Stimulated activated CD8-positive, alpha-beta memory T cell treated with anti-CD3 and anti-CD28 coated beads, Interleukin-15, amount 100 ng/mL, for 24 hours (primary cell): ENCODE results near the gene THAP7.
"Not testable (repeated sequence)": the region's sequence is repeated elsewhere in the genome, so short reads cannot be mapped to it uniquely, and the experiment has no call there.

Experiments
- DNase-seq: peaks from one replicate; pipeline ENCODE4 v3.0.0-alpha.2; 2020; ENCODE audit warnings: low read depth

THAP7 gene

DNA sequence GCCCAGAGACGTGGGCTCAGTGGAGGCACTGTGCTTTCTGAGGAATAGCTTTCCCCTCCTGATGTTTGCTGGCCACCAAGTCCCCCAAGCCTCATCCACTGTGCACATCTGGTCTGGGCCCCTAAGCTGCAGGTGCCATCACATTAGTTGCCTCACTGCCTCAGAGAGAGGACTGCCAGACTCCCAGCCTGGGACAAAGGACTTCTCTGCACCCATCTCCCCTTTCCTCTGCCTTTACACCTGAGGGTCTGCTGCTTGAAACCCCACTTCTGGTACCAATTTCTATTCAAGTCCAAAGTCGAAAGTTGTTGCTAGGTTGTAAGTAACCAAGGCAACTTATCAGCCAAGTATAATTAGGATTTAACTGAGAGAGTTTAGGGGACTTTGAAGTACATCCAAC is 23.5 kb downstream of the THAP7 start:
- DNase-seq, result no peak

DNA sequence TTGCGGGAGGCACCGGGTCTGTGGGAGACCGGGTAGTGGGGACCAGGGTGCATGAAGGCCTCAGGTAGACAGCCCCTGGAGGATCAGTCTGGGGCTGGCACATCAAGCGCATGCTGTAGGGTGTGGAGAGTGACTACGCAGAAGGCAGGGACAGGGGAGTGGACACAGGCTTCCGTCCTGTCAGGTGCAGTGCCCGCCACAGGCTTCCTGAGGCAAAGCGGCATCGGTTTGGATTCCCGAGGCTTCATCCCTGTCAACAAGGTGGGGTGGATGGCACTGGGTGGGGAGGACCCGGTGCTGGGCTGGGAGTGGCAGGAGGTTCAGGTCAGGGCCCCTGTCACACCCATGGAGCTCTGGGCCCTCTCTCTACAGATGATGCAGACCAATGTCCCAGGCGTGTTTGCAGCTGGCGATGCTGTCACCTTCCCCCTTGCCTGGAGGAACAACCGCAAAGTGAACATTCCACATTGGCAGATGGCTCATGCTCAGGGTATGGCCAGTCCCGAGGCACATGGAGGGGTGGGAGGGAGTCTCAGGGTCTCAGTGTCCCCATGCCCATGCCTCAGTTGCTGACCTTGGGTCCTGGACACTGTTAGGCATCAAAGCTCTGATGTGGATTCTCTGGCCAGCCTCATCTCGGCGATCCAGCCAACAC is 24.3 kb downstream of the THAP7 start:
- no peak for DNase-seq

- DNase-seq, result no peak
Observed at GRCh38 chr22:20977019-20977418, 24.9 kb downstream of the THAP7 start.

DNA sequence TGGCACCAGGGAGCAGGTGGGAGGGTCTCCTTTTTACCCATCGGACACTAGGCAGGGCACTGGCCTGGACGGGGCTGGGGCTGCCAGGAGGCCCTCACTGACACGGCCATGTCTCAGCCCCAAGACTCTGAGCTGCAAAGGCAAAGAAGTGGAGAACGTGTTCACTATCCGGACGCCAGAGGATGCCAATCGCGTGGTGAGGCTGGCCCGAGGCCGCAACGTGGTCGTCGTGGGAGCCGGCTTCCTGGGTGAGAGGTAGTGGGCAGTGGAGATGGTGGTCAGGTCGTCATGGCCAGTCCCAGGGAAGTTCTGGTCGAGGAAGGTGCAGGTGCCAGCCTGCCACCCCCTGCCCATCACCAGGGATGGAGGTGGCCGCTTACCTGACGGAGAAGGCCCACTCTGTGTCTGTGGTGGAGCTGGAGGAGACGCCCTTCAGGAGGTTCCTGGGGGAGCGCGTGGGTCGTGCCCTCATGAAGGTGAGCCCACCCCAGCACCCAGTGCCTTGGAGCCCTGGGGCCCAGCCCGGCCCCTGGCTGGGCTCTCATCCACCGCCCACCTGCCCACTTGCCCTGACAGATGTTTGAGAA is 25.5 kb downstream of the THAP7 start:
- DNase-seq, result no peak

DNA sequence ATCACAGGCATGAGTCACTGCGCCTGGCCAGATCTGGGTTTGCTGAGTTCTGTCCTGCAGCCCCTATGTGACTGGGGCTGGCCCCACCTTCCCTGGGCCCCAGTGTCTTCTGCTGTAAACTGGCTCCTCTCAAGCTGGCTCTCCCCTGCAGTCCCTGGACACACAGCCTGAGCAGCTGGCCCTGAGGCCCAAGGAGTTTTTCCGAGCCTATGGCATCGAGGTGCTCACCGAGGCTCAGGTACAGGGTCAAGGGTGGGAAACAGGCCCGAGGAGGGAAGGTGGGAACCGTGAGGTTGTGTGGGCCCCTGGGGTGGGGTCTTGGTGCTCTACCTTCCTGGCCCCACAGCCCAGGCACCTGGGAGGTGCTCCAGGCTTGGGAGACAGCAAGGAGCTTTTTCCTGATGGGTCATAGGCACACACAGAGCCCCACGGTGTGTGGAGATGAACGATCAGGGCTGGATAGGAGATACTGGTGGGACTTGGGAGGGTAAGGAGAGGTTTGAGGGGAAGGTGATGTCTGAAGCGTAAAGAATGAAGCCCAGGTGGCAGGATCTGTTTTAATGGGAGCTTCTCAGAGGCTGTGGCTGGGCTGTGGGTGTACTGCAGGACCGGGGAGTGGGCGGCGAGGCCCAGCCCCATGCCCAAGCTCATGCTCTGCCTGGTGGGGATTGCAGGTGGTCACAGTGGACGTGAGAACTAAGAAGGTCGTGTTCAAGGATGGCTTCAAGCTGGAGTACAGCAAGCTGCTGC is 26.2 kb downstream of the THAP7 start:
- no peak for DNase-seq

DNA sequence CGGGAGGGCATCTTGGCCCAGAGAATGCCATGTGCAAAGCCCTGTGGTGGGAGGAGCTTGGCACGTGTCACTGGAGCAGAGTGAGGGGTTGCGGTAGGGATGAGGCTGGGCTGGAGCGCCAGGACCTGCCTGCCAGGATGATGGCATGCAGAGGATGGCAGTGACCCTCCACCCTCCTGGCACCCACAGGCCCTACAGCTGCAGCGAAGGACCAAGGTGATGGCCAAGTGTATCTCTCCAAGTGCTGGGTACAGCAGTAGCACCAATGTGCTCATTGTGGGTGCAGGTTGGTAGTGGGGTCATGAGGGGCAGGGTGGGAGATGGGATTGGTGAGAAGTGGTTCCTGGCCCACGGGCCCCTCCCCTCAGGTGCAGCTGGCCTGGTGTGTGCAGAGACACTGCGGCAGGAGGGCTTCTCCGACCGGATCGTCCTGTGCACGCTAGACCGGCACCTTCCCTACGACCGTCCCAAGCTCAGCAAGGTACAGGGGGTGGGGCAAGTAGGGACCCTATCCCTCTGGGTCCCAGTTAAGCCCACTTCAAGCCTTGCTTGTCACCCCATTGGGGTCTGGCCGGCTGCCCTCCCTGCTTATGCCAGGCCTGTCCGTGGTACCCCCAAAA is 27.5 kb downstream of the THAP7 start:
- DNase-seq, result no peak

GRCh38 chr22:20973634-20974286 is 28.2 kb downstream of the THAP7 start:
- DNase-seq, result no peak

DNA sequence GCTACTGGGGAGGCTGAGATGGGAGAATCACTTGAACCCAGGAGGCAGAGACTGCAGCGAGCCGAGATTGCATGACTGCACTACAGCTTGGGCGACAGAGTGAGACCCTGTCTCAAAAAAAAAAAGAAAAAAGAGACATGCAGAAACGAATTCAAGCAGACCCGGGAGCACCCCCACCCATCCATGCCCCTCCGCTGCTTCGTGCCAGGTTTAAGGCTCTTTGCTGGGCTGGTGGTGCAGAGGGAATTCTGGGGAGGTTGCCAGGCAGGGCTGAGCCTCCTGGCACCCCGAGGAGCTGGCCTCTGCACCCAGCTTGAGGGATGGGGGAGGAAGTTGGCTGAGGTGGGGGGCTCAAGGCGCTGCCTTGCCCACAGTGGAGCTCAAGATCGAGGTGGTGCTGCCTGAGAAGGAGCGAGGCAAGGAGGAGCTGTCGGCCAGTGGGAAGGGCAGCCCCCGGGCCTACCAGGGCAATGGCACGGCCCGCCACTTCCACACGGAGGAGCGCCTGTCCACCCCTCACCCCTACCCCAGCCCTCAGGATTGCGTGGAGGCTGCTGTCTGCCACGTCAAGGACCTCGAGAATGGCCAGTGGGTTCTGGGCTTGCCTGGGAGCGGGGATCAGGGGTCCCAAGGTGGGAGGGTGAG is 28.9 kb downstream of the THAP7 start:
- DNase-seq, result no peak

GRCh38 chr22:20972014-20972694 is 29.8 kb downstream of the THAP7 start:
- not testable (repeated sequence) for DNase-seq

DNA sequence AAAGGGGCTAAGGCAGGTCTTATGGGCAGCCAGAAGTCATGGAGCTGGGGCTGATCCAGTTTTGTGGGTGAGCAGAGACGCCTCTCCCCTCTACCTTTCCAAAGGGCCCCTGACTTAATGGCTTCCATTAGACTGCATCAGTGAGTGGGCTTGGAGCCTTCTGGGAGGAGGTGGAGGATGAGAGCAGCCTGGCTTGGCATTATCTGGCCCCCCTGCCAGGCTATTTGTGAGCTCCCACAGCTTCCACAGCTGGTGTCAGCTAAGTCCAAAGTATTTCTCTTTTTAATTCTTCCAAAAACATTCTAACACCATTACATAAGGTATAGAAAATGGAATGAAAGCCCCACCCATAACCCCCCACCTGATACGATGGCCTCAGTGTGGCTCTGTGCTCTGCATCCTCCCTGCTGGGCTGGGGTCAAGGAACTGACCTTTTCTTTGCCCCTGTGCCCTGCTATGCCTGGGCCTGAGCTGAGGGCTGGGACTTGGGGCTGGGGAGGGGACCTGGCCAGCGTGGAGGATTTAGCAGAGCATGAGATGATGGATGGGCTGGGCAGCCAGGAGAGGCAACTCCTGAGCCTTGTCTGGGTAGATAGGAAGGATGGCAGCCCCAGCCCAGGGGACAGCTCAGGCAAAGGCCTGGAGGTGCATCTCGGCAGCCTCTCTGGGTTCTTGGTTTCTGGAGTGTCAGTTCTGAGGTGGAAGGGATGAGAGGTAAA is 30.8 kb downstream of the THAP7 start:
- DNase-seq, result no peak

DNA sequence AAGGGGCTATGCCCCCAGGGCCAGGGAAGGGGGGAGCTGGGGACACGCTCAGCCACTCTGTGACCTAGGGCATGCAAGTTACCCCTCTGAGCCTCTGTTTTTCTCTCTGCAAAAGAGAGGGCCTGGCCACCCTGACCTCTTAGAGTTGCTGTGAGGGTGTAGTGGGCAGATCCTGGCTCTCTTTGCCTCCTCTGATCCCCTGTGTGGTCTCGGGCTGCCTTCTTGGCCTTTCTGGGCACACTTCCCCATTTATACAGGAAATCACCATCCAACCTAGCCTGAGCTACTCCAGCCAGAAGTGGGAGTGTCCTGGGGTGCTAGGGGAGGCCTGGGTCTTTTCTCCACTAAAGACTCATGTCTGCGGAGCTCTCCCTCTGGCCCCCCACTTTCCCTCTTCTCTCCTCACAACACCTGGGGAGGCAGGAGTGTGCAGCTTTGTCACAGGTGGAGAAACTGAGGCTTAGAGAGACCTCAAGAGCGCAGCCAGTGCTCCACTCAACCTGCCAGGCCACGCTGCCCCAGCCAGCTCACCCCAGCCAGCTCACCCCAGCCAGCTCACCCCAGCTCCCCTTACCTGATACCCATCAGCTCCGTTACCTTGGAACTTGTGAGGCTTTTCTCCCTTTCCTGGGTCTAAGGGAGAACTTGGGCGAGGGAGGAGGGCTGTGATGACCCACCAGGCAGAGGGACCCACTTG is 33.5 kb downstream of the THAP7 start:
- no peak for DNase-seq

DNA sequence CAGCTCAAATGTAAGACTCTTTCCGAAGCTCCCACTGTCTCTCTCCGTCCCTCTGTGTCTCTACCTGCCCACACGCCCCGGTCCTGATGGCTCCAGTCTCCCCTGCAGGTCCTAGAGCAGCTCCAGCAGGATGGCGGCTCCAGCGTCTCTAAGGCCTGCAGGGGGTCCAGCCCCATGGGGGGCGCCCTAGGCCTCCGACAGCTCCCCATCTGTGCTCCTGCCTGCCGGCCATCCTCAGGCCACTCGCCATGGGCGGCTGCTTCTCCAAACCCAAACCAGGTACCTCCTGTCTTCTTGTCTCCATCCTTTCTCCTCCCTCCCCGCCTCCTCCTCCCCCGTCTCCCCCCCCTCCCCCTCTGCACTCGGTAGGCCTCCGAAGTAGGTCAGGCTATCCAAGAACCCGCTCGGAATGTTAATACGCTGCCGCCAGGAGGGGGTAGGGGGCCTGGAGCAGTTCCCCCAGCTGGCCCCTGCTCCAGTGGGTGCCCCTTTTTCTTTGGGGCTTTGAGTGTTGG is 34.2 kb downstream of the THAP7 start:
- DNase-seq, result no peak

GRCh38 chr22:20966883-20967696 is 34.8 kb downstream of the THAP7 start, which contains the start of gene AIFM3:
AIFM3 (plus strand) TSS chr22:20967255; CDS start chr22:20967945, 690 bp downstream.
- DNase-seq, result no peak

DNA sequence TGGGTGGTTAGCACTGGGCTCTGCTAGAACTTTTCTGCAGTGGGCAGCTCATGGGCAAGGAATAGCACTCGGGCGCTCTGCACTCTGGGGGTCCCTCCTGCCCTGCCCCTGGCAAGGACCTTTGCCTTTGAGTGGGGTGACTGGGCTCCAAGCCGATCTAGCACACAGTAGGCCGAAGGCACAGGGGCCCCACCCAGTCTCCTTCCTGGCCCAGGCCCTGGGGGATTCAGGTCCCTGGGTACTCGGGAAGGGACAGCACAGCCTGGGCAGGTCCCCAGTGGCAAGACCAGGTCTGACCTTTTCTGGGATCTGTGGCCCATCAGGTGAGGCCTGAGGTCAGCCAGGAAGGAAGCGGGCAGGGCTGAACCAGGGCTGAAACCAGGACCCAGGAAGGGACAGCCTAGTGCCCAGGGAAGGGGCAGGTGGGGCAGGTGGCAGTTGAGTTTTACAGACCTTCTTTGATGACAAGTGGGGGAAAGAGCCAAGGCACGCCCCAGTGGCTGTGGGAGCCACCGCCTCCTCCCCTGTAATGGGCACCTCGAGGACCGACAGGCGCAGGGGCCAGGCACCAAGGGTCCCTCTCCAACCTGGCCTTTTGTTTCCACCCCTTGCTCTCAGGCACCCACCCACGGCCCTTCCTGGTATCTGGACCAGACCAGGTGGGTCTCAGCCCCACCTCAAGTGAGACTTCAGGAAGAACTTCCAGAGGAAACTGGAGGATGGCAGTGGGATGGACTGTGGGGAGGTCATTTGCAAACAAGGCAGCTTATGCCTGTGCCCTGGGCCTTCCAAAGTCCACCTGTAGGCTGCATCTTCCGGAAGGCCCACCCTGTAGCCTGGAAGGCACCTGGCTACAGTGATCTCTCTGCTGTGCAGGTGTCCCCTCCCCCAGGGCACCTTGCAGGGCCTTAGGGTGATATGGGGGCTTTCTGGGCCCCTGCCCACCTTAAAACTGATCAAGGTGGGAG is 35.7 kb downstream of the THAP7 start:
- DNase-seq, result no peak

DNA sequence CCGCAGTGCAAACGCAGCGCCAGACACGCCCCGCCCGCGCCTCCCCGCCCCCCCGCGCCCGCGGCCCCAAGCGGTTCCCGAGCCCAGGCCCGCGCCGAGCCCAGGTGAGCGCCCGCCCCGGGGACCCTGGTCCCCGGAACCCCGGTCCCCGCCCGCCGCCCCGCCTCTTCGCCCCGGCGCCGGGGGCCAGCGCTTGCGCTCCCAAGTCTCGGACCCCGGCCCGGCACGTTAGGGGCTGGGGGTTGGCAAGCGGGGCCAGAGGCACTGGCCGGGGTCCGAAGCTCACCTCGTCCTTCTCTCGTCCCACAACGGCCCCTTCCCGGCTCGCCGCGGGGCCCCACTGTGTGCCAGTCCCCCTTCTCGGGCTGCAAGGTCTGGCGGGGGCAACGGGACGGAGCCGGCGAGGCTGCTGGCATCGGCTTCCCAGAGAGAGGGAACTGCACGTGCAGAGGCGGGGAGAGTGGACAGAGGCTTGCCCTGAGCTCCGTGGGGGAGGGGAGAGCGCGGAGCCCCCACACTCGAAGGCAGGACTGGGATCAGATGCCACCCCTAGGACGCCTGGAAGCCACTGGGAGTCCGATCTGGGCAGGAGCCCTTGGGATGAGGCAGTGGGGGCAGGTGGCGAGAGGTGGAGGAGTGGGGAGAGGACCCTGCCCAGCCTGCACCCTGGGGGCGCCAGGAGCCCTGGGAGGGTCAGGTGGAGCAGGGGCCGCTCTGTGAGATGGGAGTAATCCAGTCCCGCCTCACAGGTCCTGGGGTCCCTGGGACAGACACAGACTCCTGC is 36.6 kb downstream of the THAP7 start:
- no peak for DNase-seq

DNA sequence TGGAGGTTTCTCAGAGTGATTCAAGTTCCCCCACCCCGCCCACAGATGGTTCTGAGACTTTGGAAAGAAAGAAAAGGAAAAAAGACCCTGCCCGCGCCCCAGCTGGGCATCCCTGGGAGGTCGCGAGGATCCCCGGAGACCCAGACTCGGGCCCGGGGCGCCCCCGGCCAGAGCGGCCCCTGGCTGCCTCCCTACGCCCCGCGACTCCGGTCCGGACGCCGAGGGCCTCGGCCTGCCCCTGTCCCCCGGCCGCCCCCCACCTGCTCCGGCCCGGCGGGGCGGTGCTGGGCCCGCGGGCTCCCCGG is 37.2 kb downstream of the THAP7 start:
- DNase-seq, result no peak
